HG03135 (cell line): Measurements from ENCODE around the gene TRIM8.

Experiments
- ATAC-seq: cut with Tn5 transposase; IDR thresholded peaks from one replicate; pipeline ENCODE4 v1.9.1; 2021; ENCODE audit warnings: mild to moderate bottlenecking, moderate library complexity; ENCODE audit not compliant: unreplicated experiment

TRIM8 gene

GRCh38 chr10:102615361-102615760, 28.9 kb upstream of the TRIM8 start:
- ATAC-seq: no peak

GRCh38 chr10:102616066-102616770, 28.1 kb upstream of the TRIM8 start:
- no peak for ATAC-seq

- ATAC-seq: no peak
These were observed 27.2 kb upstream of the TRIM8 start for GRCh38 chr10:102617041-102617440.

- no peak for ATAC-seq
These were observed 26.5 kb upstream of the TRIM8 start for GRCh38 chr10:102617816-102618215.

GRCh38 chr10:102619281-102619981, 24.8 kb upstream of the TRIM8 start:
- no peak for ATAC-seq

GRCh38 chr10:102620138-102620590, 24.1 kb upstream of the TRIM8 start:
- ATAC-seq: no peak

GRCh38 chr10:102620591-102621442, 23.5 kb upstream of the TRIM8 start:
- ATAC-seq: no peak

GRCh38 chr10:102621443-102622325, 22.6 kb upstream of the TRIM8 start:
- no peak for ATAC-seq

GRCh38 chr10:102624094-102624493, 20.2 kb upstream of the TRIM8 start:
- ATAC-seq: no peak

- ATAC-seq: no peak
These were observed 19.3 kb upstream of the TRIM8 start for GRCh38 chr10:102624751-102625645.

- no peak for ATAC-seq
These were observed 18.1 kb upstream of the TRIM8 start for GRCh38 chr10:102626026-102626685.

- no peak for ATAC-seq
These were observed 17.0 kb upstream of the TRIM8 start for GRCh38 chr10:102627291-102627735.

GRCh38 chr10:102627736-102628293, 16.5 kb upstream of the TRIM8 start:
- ATAC-seq: no peak

GRCh38 chr10:102628451-102628911, 15.8 kb upstream of the TRIM8 start:
- ATAC-seq: no peak

- ATAC-seq: no peak
These were observed 14.3 kb upstream of the TRIM8 start for GRCh38 chr10:102629661-102630614.

- no peak for ATAC-seq
These were observed 13.6 kb upstream of the TRIM8 start for GRCh38 chr10:102630663-102631062.
